Ovary (tissue), 3 donors: Measurements from ENCODE around the gene ADAM30.

Experiments
- POLR2A ChIP-seq: fragments of 450-650 bp; IDR thresholded peaks from one replicate; pipeline ENCODE4 v1.6.1; 2017; ENCODE audit warnings: antibody characterized with exemption, mild to moderate bottlenecking, moderate library complexity
- TF ChIP-seq, protein P1 (sequence below), 3 donors: fragments of 450-650 bp in 2 of 3; fragments of 200-600 bp in 1 of 3; IDR thresholded peaks; one replicate each; pipeline versions ENCODE4 v1.5.1 to v1.8.0; 2016 to 2022; ENCODE audit warnings: antibody characterized with exemption in 3 of 3, mild to moderate bottlenecking in 1 of 3
- donor health status: DM: no; HTN: no; CAD: no.

DNA sequence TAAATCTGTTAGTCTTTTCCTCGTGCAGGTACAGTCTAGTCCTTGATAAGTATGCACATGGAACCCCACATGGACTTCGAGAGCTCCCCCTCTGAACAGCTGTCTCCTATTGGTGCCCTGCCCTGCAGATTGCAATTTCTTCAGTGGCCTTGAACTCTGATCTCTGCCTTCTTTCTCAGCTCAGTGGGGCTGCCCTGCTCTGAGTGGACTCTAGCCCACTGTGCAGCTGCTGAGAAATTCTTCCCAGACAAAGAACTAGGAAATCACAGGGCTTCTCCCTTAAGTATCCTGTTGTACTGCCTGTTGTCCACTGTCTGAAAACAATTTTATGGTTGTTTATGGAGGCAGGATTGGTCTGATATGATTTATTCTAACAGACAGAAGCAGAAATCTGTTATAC is 38.2 kb downstream of the ADAM30 start:
- TF ChIP-seq, protein P1, sequence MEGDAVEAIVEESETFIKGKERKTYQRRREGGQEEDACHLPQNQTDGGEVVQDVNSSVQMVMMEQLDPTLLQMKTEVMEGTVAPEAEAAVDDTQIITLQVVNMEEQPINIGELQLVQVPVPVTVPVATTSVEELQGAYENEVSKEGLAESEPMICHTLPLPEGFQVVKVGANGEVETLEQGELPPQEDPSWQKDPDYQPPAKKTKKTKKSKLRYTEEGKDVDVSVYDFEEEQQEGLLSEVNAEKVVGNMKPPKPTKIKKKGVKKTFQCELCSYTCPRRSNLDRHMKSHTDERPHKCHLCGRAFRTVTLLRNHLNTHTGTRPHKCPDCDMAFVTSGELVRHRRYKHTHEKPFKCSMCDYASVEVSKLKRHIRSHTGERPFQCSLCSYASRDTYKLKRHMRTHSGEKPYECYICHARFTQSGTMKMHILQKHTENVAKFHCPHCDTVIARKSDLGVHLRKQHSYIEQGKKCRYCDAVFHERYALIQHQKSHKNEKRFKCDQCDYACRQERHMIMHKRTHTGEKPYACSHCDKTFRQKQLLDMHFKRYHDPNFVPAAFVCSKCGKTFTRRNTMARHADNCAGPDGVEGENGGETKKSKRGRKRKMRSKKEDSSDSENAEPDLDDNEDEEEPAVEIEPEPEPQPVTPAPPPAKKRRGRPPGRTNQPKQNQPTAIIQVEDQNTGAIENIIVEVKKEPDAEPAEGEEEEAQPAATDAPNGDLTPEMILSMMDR (IDR thresholded peaks at IDR 0.05): no peak
- TF ChIP-seq POLR2A: no peak
